K562 (cell line): ENCODE measurements around the gene STX1B. TPM values are rescaled to one million over a fixed set of nuclear protein-coding genes. Genes with fewer than 3 reads are reported as not detected.

Source experiments
- CBX2 ChIP-seq: fragments of 200-600 bp; sonication (generic); IDR thresholded peaks from one replicate; pipeline ENCODE4 v1.6.1; 2012; ENCODE audit warnings: mild to moderate bottlenecking, low read length, inconsistent platforms; ENCODE audit not compliant: insufficient read depth, poor library complexity, severe bottlenecking
- FOXO4 ChIP-seq: fragments of 450-650 bp; formaldehyde crosslinking; IDR thresholded peaks from 2 replicates; pipeline ENCODE4 v1.4.0; 2020; ENCODE audit warnings: mild to moderate bottlenecking, moderate library complexity
- HMG20A ChIP-seq: fragments of 450-650 bp; formaldehyde crosslinking; conservative IDR thresholded peaks from 2 replicates; pipeline ENCODE4 v1.4.0; 2020; ENCODE audit warnings: mild to moderate bottlenecking, mixed read lengths
- ILK ChIP-seq: fragments of 450-650 bp; IDR thresholded peaks from 2 replicates; pipeline ENCODE4 v1.6.1; 2016; ENCODE audit warnings: missing genetic modification characterization, low read depth, mild to moderate bottlenecking, missing compliant biosample characterization, moderate library complexity, borderline replicate concordance
- MLX ChIP-seq, 2 experiments: fragments of 450-650 bp in 1 of 2; sonication (generic) in 1 of 2; formaldehyde crosslinking; conservative IDR thresholded peaks; 2 replicates each; pipeline versions ENCODE4 v1.4.0 to v1.8.1; 2020 to 2022; ENCODE audit warnings: mild to moderate bottlenecking in 1 of 2, missing genetic modification reagents in 1 of 2
- MXD1 ChIP-seq: fragments of 250-450 bp; sonication (Bioruptor Pico); IDR thresholded peaks from 2 replicates; pipeline ENCODE4 v1.8.0; 2021; ENCODE audit warnings: borderline replicate concordance, mild to moderate bottlenecking, moderate library complexity; ENCODE audit not compliant: poor library complexity, severe bottlenecking
- PHB ChIP-seq: fragments of 250-450 bp; sonication (Bioruptor Pico); IDR thresholded peaks from 2 replicates; pipeline ENCODE4 v1.5.0; 2021
- SRSF1 ChIP-seq: fragments of 200-400 bp; formaldehyde crosslinking; IDR thresholded peaks from 2 replicates; pipeline ENCODE4 v1.6.1; 2017; ENCODE audit warnings: mild to moderate bottlenecking, low read depth, low read length, moderate library complexity
- XRCC3 ChIP-seq: fragments of 450-650 bp; IDR thresholded peaks from 2 replicates; pipeline ENCODE4 v1.6.1; 2017; ENCODE audit warnings: mild to moderate bottlenecking, moderate library complexity
- ZBTB34 ChIP-seq: fragments of 250-450 bp; sonication (Bioruptor Pico); IDR thresholded peaks from 2 replicates; pipeline ENCODE4 v1.8.0; 2021; ENCODE audit warnings: mild to moderate bottlenecking, moderate library complexity
- ZNF12 ChIP-seq: sonication (generic); formaldehyde crosslinking; IDR thresholded peaks from 2 replicates; pipeline ENCODE4 v1.4.0; 2020; ENCODE audit warnings: mild to moderate bottlenecking, missing genetic modification reagents
- ZNF175 ChIP-seq: fragments of 200-800 bp; sonication (Bioruptor generic); IDR thresholded peaks from 2 replicates; pipeline ENCODE4 v1.6.1; 2016; ENCODE audit warnings: low read depth, mild to moderate bottlenecking, missing genetic modification characterization, missing compliant biosample characterization
- ZNF282 ChIP-seq: sonication (generic); formaldehyde crosslinking; IDR thresholded peaks from 2 replicates; pipeline ENCODE4 v1.8.1; 2023; ENCODE audit warnings: missing genetic modification reagents
- ZNF384 ChIP-seq: IDR thresholded peaks from 2 replicates; pipeline ENCODE4 v1.6.1; 2012; ENCODE audit warnings: low read depth, low read length, improper control_type of control experiment
- ZNF395 ChIP-seq: fragments of 200-800 bp; sonication (Bioruptor generic); IDR thresholded peaks from 2 replicates; pipeline ENCODE4 v1.6.1; 2017; ENCODE audit warnings: missing genetic modification characterization, missing compliant biosample characterization
- ZNF444 ChIP-seq: fragments of 250-450 bp; sonication (Bioruptor Pico); IDR thresholded peaks from 2 replicates; pipeline ENCODE4 v1.4.0; 2020; ENCODE audit warnings: mild to moderate bottlenecking, moderate library complexity
- ZNF507 ChIP-seq: conservative IDR thresholded peaks from 2 replicates; pipeline ENCODE4 v1.6.1; 2017; ENCODE audit warnings: missing genetic modification characterization, missing compliant biosample characterization
- ZNF584 ChIP-seq: fragments of 200-800 bp; sonication (Bioruptor generic); IDR thresholded peaks from 2 replicates; pipeline ENCODE4 v1.6.1; 2016; ENCODE audit warnings: low read depth, mild to moderate bottlenecking, missing genetic modification characterization, missing compliant biosample characterization
- ZNF76 ChIP-seq: fragments of 250-450 bp; sonication (Bioruptor Pico); IDR thresholded peaks from 2 replicates; pipeline ENCODE4 v1.4.0; 2020; ENCODE audit warnings: mild to moderate bottlenecking, moderate library complexity, borderline replicate concordance
- ZNF766 ChIP-seq: fragments of 200-800 bp; sonication (Bioruptor generic); conservative IDR thresholded peaks from 2 replicates; pipeline ENCODE4 v1.6.1; 2016; ENCODE audit warnings: missing genetic modification characterization, missing compliant biosample characterization
- polyA plus RNA-seq, 8 experiments: library from polyadenylated mRNA; depleted of rRNA in 4 of 8; stranded (reverse) in 5 of 8; unstranded in 3 of 8; fragments of >200 nt; fragmentation: Nextera tagmentation in 2 of 8; fragmentation: Illumina TruSeq in 1 of 8; extraction: Ambion mirVana in 2 of 8; extraction: Trizol in 1 of 8; gene quantifications; 2 replicates each; pipeline versions ENCODE4 v1.2.1 to v1.2.3, GENCODE V29; 2011 to 2014; ENCODE audit warnings: inconsistent platforms in 1 of 8, missing spikeins in 1 of 8
- total RNA-seq, 7 experiments: library from RNA; depleted of rRNA in 6 of 7; stranded (reverse); fragments of >200 nt in 6 of 7; fragmentation: Illumina TruSeq in 2 of 7; extraction: Trizol in 2 of 7; gene quantifications; 2 replicates each; pipeline versions ENCODE4 v1.2.1 to v1.2.3, GENCODE V29; 2011 to 2021; ENCODE audit warnings: low replicate concordance in 1 of 7

STX1B gene
- total and polyA plus RNA-seq, 9 of the 15 experiments (the other 6 are each of a cell fraction or from before 2014, with no cell fraction given), result 0.07 to 2.5 (median 0.86) TPM

- no peak for TF ChIP-seq FOXO4 (CRISPR knock-in tag)
- TF ChIP-seq ZNF444, result no peak
- no peak for TF ChIP-seq HMG20A (CRISPR knock-in tag)
- TF ChIP-seq ZNF507 (tag), result no peak
- no peak for TF ChIP-seq SRSF1
- no peak for TF ChIP-seq ZNF584 (CRISPR knock-in tag)
- no peak for TF ChIP-seq ZBTB34 (CRISPR knock-in tag)
- TF ChIP-seq MXD1, result no peak
- no peak for TF ChIP-seq ZNF384
- TF ChIP-seq ZNF766 (CRISPR knock-in tag), result 0 out of 2 replicates have a peak, but pooled peaks have one; percentile 27
- no peak; the same call in 1 of the 2 replicates for TF ChIP-seq ZNF76
- no peak for TF ChIP-seq ZNF282
- peak; percentile 53; the same call in 1 of the 2 replicates for TF ChIP-seq ZNF395
- TF ChIP-seq XRCC3, result no peak
- no peak for TF ChIP-seq ZNF12
- TF ChIP-seq CBX2, result no peak
- TF ChIP-seq PHB (CRISPR knock-in tag), result no peak
- TF ChIP-seq MLX (CRISPR knock-in tag; conservative IDR thresholded peaks at IDR 0.05), result no peak
- no peak for TF ChIP-seq ILK (tag)
- 0 out of 2 replicates have a peak, but pooled peaks have one; percentile 28 for TF ChIP-seq ZNF175 (CRISPR knock-in tag)
Measured at GRCh38 chr16:30949650-30950515, 60.6 kb downstream of the STX1B start (continued).
